SK-N-MC (cell line): ENCODE measurements around the gene FBRSL1.

Experiments
- EZH2 ChIP-seq: fragments of 200-600 bp; sonication (generic); IDR thresholded peaks from one replicate; pipeline ENCODE4 v1.6.1; 2017; ENCODE audit warnings: antibody characterized with exemption
- FOXP2 ChIP-seq: optimal IDR thresholded peaks from 2 replicates; pipeline ENCODE3; 2011; ENCODE audit warnings: mild to moderate bottlenecking, moderate library complexity; ENCODE audit not compliant: insufficient read depth; ENCODE audit errors: extremely low read length, control extremely low read depth
- POLR2AphosphoS5 ChIP-seq: IDR thresholded peaks from 2 replicates; pipeline ENCODE4 v1.6.1; 2012; ENCODE audit warnings: mild to moderate bottlenecking, low read depth, low read length, borderline replicate concordance

GRCh38 chr12:132444283-132444682 is 45.7 kb upstream of the FBRSL1 start:
- TF ChIP-seq POLR2AphosphoS5 (no peak), EZH2 (no peak), FOXP2 (no peak)
